OCI-LY1 (cell line): ENCODE measurements around the gene HSPA5.
"Not testable (repeated sequence)": the region's sequence is repeated elsewhere in the genome, so short reads cannot be mapped to it uniquely, and the experiment has no call there.

Experiments
- H2AFZ ChIP-seq: fragments of 200-600 bp; sonication (generic), shearing (Covaris generic); 2 replicates; pipeline ENCODE4 v1.6.0; 2014; ENCODE audit warnings: antibody characterized with exemption, mild to moderate bottlenecking, low read length
- H3F3A ChIP-seq: fragments of 200-600 bp; sonication (generic), shearing (Covaris generic); 2 replicates; pipeline ENCODE4 v1.6.0; 2014; ENCODE audit warnings: mild to moderate bottlenecking, antibody characterized with exemption, low read length, moderate library complexity; ENCODE audit not compliant: insufficient read depth
- H3K27ac ChIP-seq: fragments of 200-600 bp; sonication (generic); 2 replicates; pipeline ENCODE4 v1.5.1; 2014; ENCODE audit warnings: low read length, mixed run types, mild to moderate bottlenecking, low read depth; ENCODE audit not compliant: poor library complexity, severe bottlenecking
- H3K27me3 ChIP-seq: fragments of 200-600 bp; sonication (generic); 2 replicates; pipeline ENCODE4 v1.6.0; 2014; ENCODE audit warnings: antibody characterized with exemption, mild to moderate bottlenecking, low read length, moderate library complexity; ENCODE audit not compliant: insufficient read depth
- H3K36me3 ChIP-seq: fragments of 200-600 bp; sonication (generic); 2 replicates; pipeline ENCODE4 v1.6.1; 2014; ENCODE audit warnings: mild to moderate bottlenecking, antibody characterized with exemption, low read length, moderate library complexity, mixed read lengths; ENCODE audit not compliant: insufficient read depth
- H3K4me1 ChIP-seq: fragments of 200-600 bp; sonication (generic); 2 replicates; pipeline ENCODE4 v1.5.1; 2014; ENCODE audit warnings: mild to moderate bottlenecking, low read length, moderate library complexity; ENCODE audit not compliant: insufficient read depth, severe bottlenecking
- H3K4me2 ChIP-seq: fragments of 200-600 bp; sonication (generic), shearing (Covaris generic); 2 replicates; pipeline ENCODE4 v1.6.1; 2014; ENCODE audit warnings: low read length
- H3K4me3 ChIP-seq: fragments of 200-600 bp; sonication (generic); 2 replicates; pipeline ENCODE4 v1.5.1; 2014; ENCODE audit warnings: low read length, low read depth, mild to moderate bottlenecking, mixed read lengths; ENCODE audit not compliant: poor library complexity, severe bottlenecking
- H3K79me2 ChIP-seq: fragments of 200-600 bp; shearing (Covaris generic); 2 replicates; pipeline ENCODE4 v1.6.1; 2016; ENCODE audit warnings: mixed run types, low read length, mixed read lengths; ENCODE audit not compliant: insufficient read depth
- H3K9ac ChIP-seq: fragments of 200-600 bp; sonication (generic), shearing (Covaris generic); 2 replicates; pipeline ENCODE4 v1.6.1; 2014; ENCODE audit warnings: mild to moderate bottlenecking, low read length, mixed read lengths
- H3K9me2 ChIP-seq: fragments of 200-600 bp; sonication (generic), shearing (Covaris generic); 2 replicates; pipeline ENCODE4 v1.6.1; 2014; ENCODE audit warnings: low read depth, mild to moderate bottlenecking, low read length, mixed read lengths
- H3K9me3 ChIP-seq: fragments of 200-600 bp; shearing (Covaris generic); 2 replicates; pipeline ENCODE4 v1.6.1; 2014; ENCODE audit warnings: low read length, mixed read lengths
- H4K20me1 ChIP-seq: fragments of 200-600 bp; sonication (generic), shearing (Covaris generic); 2 replicates; pipeline ENCODE4 v1.6.0; 2016; ENCODE audit warnings: mild to moderate bottlenecking, low read length; ENCODE audit not compliant: insufficient read depth
- CTCF ChIP-seq: fragments of 200-600 bp; sonication (generic), shearing (Covaris generic); IDR thresholded peaks from 2 replicates; pipeline ENCODE4 v1.5.1; 2017; ENCODE audit warnings: mild to moderate bottlenecking, antibody characterized with exemption, low read length, moderate library complexity, mixed read lengths
- EZH2 ChIP-seq: fragments of 200-600 bp; sonication (generic), shearing (Covaris generic); IDR thresholded peaks from 2 replicates; pipeline ENCODE4 v1.8.0; 2017; ENCODE audit warnings: borderline replicate concordance, mixed run types, mild to moderate bottlenecking, antibody characterized with exemption, low read length, moderate library complexity, mixed read lengths

Gene HSPA5

GRCh38 chr9:125235804-125236519 is 5.2 kb downstream of the HSPA5 start:
- Histone ChIP-seq H3K4me2 (peak overlapping the region; percentile 85), H3K27ac (no peak overlapping the region), H3K79me2 (peaks cover 30% of the 10 kb centered on the region), H3K9ac (no peak overlapping the region), H3F3A (peaks cover 41% of the 10 kb centered on the region), H3K9me3 (no peaks in the 10 kb centered on the region), H3K9me2 (no peaks in the 10 kb centered on the region), H2AFZ (no peak overlapping the region), H4K20me1 (no peaks in the 10 kb centered on the region), H3K27me3 (no peaks in the 10 kb centered on the region), H3K4me3 (peak overlapping the region; percentile 95), H3K4me1 (peaks cover 49% of the 10 kb centered on the region), H3K36me3 (peaks cover 71% of the 10 kb centered on the region)
- no peak for TF ChIP-seq EZH2
- TF ChIP-seq CTCF, result no peak

GRCh38 chr9:125234099-125234498 is 7.0 kb downstream of the HSPA5 start:
- H3K9ac ChIP-seq, H3K4me3 ChIP-seq, H4K20me1 ChIP-seq, H3K27me3 ChIP-seq, H3K4me2 ChIP-seq, H3K9me3 ChIP-seq, H3K9me2 ChIP-seq, H3K27ac ChIP-seq, H2AFZ ChIP-seq: not testable (repeated sequence)
- Histone ChIP-seq H3K79me2 (peaks cover 11% of the 10 kb centered on the region), H3K4me1 (peaks cover 36% of the 10 kb centered on the region), H3K36me3 (peaks cover 52% of the 10 kb centered on the region), H3F3A (peaks cover 38% of the 10 kb centered on the region)

GRCh38 chr9:125233678-125234077 is 7.5 kb downstream of the HSPA5 start:
- peaks cover 48% of the 10 kb centered on the region for H3K36me3 ChIP-seq
- no peak overlapping the region for H2AFZ ChIP-seq

More at GRCh38 chr9:125233678-125234077, 7.5 kb downstream of the HSPA5 start:
- peaks cover 8% of the 10 kb centered on the region; the same call in 1 of the 2 replicates for H3K79me2 ChIP-seq
- H3K9me3 ChIP-seq, result no peaks in the 10 kb centered on the region
- TF ChIP-seq CTCF (no peak), EZH2 (no peak)
- no peaks in the 10 kb centered on the region for H4K20me1 ChIP-seq
- H3K4me2 ChIP-seq, result no peak overlapping the region
- H3K4me3 ChIP-seq, result no peak overlapping the region
- no peak overlapping the region for H3K27ac ChIP-seq
- no peaks in the 10 kb centered on the region for H3K9me2 ChIP-seq
- no peaks in the 10 kb centered on the region for H3K27me3 ChIP-seq
- H3K9ac ChIP-seq, result no peak overlapping the region
- peaks cover 31% of the 10 kb centered on the region for H3K4me1 ChIP-seq
- H3F3A ChIP-seq, result peaks cover 36% of the 10 kb centered on the region; the same call in 1 of the 2 replicates
